Suprapubic skin (tissue), 4 donors: ENCODE results near the gene FGF2. TPM values are rescaled to one million over a fixed set of nuclear protein-coding genes. Genes with fewer than 3 reads are reported as not detected.
A peak's percentile ranks its signal among the peaks of the same experiment; 100 is the strongest.

Experiments used
- DNase-seq, 2 donors: peaks; one replicate each; pipeline ENCODE4 v3.0.0-alpha.2; 2019; ENCODE audit warnings: low spot score in 2 of 2
- H3K27ac ChIP-seq: fragments of 200-600 bp; sonication (generic); one replicate; pipeline ENCODE4 v1.5.1; 2019
- H3K27me3 ChIP-seq: fragments of 200-600 bp; sonication (generic); one replicate; pipeline ENCODE4 v1.5.1; 2019
- H3K36me3 ChIP-seq: fragments of 200-600 bp; sonication (generic); one replicate; pipeline ENCODE4 v1.5.1; 2019
- H3K4me1 ChIP-seq: fragments of 200-600 bp; sonication (generic); one replicate; pipeline ENCODE4 v1.5.1; 2019
- H3K4me3 ChIP-seq: fragments of 200-600 bp; sonication (generic); one replicate; pipeline ENCODE4 v1.5.1; 2019; ENCODE audit warnings: mild to moderate bottlenecking
- H3K9me3 ChIP-seq: fragments of 200-600 bp; sonication (generic); one replicate; pipeline ENCODE4 v1.5.1; 2019
- CTCF ChIP-seq, 2 donors: fragments of 200-600 bp in 1 of 2; fragments of 450-650 bp in 1 of 2; sonication (generic) in 1 of 2; IDR thresholded peaks; one replicate each; pipeline ENCODE4 v1.5.1; 2016 to 2019; ENCODE audit warnings: antibody characterized with exemption in 2 of 2, mild to moderate bottlenecking in 1 of 2, moderate library complexity in 1 of 2
- EP300 ChIP-seq: sonication (generic); formaldehyde crosslinking; IDR thresholded peaks from one replicate; pipeline ENCODE4 v1.6.1; 2017; ENCODE audit warnings: antibody characterized with exemption
- POLR2A ChIP-seq, 2 donors: fragments of 450-650 bp; IDR thresholded peaks; one replicate each; pipeline ENCODE4 v1.6.1; 2017; ENCODE audit warnings: antibody characterized with exemption in 2 of 2, mild to moderate bottlenecking in 2 of 2, moderate library complexity in 2 of 2
- POLR2AphosphoS5 ChIP-seq, 3 donors: sonication (generic); formaldehyde crosslinking; IDR thresholded peaks; one replicate each; pipeline ENCODE4 v1.6.1; 2017; ENCODE audit warnings: antibody characterized with exemption in 3 of 3
- WGBS: methylation state at CpG from one replicate; pipeline ENCODE4 v1.1.5; 2018; 5-methylcytosine and 5-hydroxymethylcytosine counted together
- total RNA-seq, 4 donors: library from RNA; depleted of rRNA; stranded (reverse); fragments of >200 nt; gene quantifications; one replicate each; pipeline ENCODE4 v1.1.0, GENCODE V29; 2016

FGF2 gene
- 1 to 10 TPM; 3.0 to 8.2 (median 5.8) TPM for total RNA-seq

- Histone ChIP-seq H3K4me3 (peak within 1 kb of the TSS; percentile 74), H3K4me1 (peaks cover 26% of the 10 kb centered on the region), H3K36me3 (no peaks in the 10 kb centered on the region), H3K9me3 (no peaks in the 10 kb centered on the region), H3K27ac (peak within 1 kb of the TSS; percentile 78), H3K27me3 (peaks cover 17% of the 10 kb centered on the region)
- TF ChIP-seq POLR2A (IDR thresholded peaks at IDR 0.05) (peak in 1 of 2 donors; percentile 16), POLR2AphosphoS5 (IDR thresholded peaks at IDR 0.05) (no peak)
- 3% methylated on average over 13 of the region's 97 CpGs for WGBS
- DNase-seq = peak; percentile 85
Measured at GRCh38 chr4:122826553-122827257, at the start of gene FGF2. Gene FGF2 (plus strand): TSS chr4:122826831. CDS start chr4:122827175, 344 bp downstream.

DNA sequence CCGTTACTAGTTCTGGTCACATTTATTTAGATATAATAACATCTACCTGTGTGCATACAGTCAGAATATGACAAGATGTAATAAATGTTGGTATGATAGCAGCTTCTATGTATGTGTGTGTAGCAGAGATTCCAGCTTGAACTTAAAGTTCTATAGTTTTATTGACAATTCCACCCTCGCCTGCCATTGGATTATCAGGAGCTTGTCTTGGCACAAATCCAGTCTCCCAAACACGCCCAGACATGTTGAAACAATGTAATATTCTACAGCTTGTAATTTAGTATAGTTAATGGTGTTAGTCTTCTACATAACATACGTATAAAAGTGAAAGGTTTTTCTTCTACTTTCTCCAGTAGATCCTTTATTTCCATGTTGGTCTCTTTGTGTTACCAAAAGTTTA, 49.7 kb upstream of the FGF2 start:
- Histone ChIP-seq H3K27me3 (no peaks in the 10 kb centered on the region), H3K36me3 (no peaks in the 10 kb centered on the region), H3K4me3 (no peak overlapping the region), H3K9me3 (no peaks in the 10 kb centered on the region), H3K4me1 (no peaks in the 10 kb centered on the region), H3K27ac (no peak overlapping the region)
- no peak for DNase-seq
- no peak for TF ChIP-seq EP300
- no peak for TF ChIP-seq CTCF (IDR thresholded peaks at IDR 0.05)
- no peak for TF ChIP-seq POLR2AphosphoS5 (IDR thresholded peaks at IDR 0.05)
- no peak for TF ChIP-seq POLR2A (IDR thresholded peaks at IDR 0.05)
- 51% methylated on average over 4 of the region's 4 CpGs for WGBS

GRCh38 chr4:122777846-122778673, 48.6 kb upstream of the FGF2 start:
- H3K9me3 ChIP-seq = no peaks in the 10 kb centered on the region
- 95% methylated on average over 7 of the region's 7 CpGs for WGBS
- TF ChIP-seq CTCF (IDR thresholded peaks at IDR 0.05) = no peak
- no peak for TF ChIP-seq POLR2A (IDR thresholded peaks at IDR 0.05)
- no peak for TF ChIP-seq EP300
- TF ChIP-seq POLR2AphosphoS5 (IDR thresholded peaks at IDR 0.05) = no peak
- no peak for DNase-seq
- H3K4me1 ChIP-seq = peaks cover 2% of the 10 kb centered on the region
- no peaks in the 10 kb centered on the region for H3K27me3 ChIP-seq
- no peak overlapping the region for H3K27ac ChIP-seq
- H3K4me3 ChIP-seq = no peak overlapping the region
- H3K36me3 ChIP-seq = no peaks in the 10 kb centered on the region

- 75% methylated on average over 2 of the region's 2 CpGs for WGBS
- no peak for TF ChIP-seq POLR2A (IDR thresholded peaks at IDR 0.05)
- TF ChIP-seq CTCF (IDR thresholded peaks at IDR 0.05) = no peak
- TF ChIP-seq POLR2AphosphoS5 (IDR thresholded peaks at IDR 0.05) = no peak
- no peak for TF ChIP-seq EP300
- no peaks in the 10 kb centered on the region for H3K36me3 ChIP-seq
- H3K4me1 ChIP-seq = peaks cover 15% of the 10 kb centered on the region
- H3K27me3 ChIP-seq = no peaks in the 10 kb centered on the region
- no peaks in the 10 kb centered on the region for H3K9me3 ChIP-seq
- no peak overlapping the region for H3K27ac ChIP-seq
- no peak overlapping the region for H3K4me3 ChIP-seq
- DNase-seq = no peak
Measured at GRCh38 chr4:122781486-122781885, 45.1 kb upstream of the FGF2 start.

DNA sequence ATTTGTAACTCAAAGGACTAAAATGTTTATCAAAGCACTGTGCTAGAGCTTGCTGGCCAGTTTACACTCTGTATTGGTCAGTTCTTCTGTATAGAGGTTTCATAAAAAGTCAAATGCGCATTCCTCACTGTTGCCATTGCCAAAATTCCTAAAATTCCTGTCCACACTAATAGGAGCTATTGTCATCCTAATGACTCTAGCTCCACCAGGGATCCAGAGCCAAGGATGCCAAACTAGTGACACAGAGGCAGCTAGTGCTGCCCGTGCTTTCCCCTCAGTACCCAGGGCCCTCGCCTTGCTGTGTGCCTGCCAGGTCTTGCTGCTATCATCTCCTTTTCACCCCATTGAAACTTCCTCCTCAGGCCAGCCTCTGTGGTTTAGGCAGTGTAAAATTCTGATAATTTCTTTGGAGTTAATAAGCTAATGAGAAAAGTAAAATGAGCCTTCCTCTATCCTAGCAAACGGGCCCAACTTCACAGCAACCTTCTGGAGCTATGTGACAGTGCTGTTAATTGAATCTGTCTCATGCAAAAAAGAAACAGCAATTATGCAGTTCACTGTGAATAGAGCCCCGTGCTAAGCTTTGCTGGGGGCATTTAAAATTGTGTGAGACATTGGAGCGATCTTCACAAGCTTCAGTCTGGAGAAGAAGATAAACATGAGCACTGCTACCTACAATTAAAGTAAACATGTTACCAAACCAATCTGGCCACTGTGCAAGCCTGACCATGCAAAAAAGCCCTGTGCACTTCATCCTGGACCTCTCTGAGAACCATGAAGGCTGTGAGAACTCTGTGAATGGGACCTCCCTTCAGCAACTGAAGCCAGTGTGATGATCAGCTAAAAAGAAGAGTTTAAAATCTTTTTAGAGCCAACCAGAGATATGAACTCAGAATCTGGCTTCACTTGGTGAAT, 43.1 kb upstream of the FGF2 start:
- Histone ChIP-seq H3K27me3 (no peaks in the 10 kb centered on the region), H3K4me3 (no peak overlapping the region), H3K36me3 (no peaks in the 10 kb centered on the region), H3K9me3 (no peaks in the 10 kb centered on the region), H3K4me1 (peaks cover 15% of the 10 kb centered on the region), H3K27ac (no peak overlapping the region)
- WGBS = 27% methylated on average over 6 of the region's 6 CpGs
- DNase-seq = no peak
- no peak for TF ChIP-seq CTCF (IDR thresholded peaks at IDR 0.05)
- no peak for TF ChIP-seq POLR2AphosphoS5 (IDR thresholded peaks at IDR 0.05)
- TF ChIP-seq POLR2A (IDR thresholded peaks at IDR 0.05) = no peak
- no peak for TF ChIP-seq EP300
